IPS-20b (cell line): ENCODE measurements around the gene NID1.
"Not testable (repeated sequence)": the region's sequence is repeated elsewhere in the genome, so short reads cannot be mapped to it uniquely, and the experiment has no call there.

ENCODE experiments used
- H3K27ac ChIP-seq: one replicate; pipeline ENCODE4 v1.5.1; 2013; ENCODE audit warnings: low read length
- H3K27me3 ChIP-seq: 2 replicates; pipeline ENCODE4 v1.6.1; 2013; ENCODE audit warnings: mild to moderate bottlenecking, low read length, inconsistent platforms; ENCODE audit not compliant: insufficient read depth
- H3K36me3 ChIP-seq: 2 replicates; pipeline ENCODE4 v1.6.1; 2013; ENCODE audit warnings: low read depth, mild to moderate bottlenecking, inconsistent platforms, low read length, moderate library complexity; ENCODE audit not compliant: insufficient read depth
- H3K4me1 ChIP-seq: 2 replicates; pipeline ENCODE4 v1.6.1; 2013; ENCODE audit warnings: mild to moderate bottlenecking, control low read depth, inconsistent platforms, low read length, moderate library complexity; ENCODE audit not compliant: insufficient read depth
- H3K4me3 ChIP-seq: 2 replicates; pipeline ENCODE4 v1.5.1; 2013; ENCODE audit warnings: mild to moderate bottlenecking, low read length, inconsistent platforms
- H3K9ac ChIP-seq: 2 replicates; pipeline ENCODE4 v1.6.1; 2013; ENCODE audit warnings: low read depth, mild to moderate bottlenecking, inconsistent platforms, low read length, moderate library complexity
- H3K9me3 ChIP-seq: 2 replicates; pipeline ENCODE4 v1.6.1; 2013; ENCODE audit warnings: mild to moderate bottlenecking, low read depth, low read length, inconsistent platforms; ENCODE audit not compliant: insufficient read depth

NID1 gene

DNA sequence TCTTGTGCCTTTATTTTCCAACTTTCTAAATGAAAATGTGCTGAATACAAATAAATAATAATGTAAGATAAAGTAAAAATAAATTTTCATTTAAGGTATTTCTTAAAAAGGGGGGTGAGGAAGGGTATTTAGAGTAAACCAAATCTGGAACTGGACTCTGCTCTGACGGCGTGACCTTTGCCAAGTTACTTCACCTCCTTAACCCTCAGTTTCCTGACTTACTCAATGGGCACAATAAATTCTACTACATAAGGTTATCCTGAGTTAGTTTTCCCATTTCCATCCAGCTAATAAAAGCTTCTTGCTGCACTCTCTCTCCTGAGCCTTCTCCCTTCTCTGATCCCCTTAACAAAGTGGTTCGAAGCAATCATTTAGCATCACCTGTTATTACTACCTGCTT, 93.9 kb downstream of the NID1 start:
- no peaks in the 10 kb centered on the region for H3K9me3 ChIP-seq
- no peaks in the 10 kb centered on the region for H3K27me3 ChIP-seq
- H3K4me3 ChIP-seq, result no peak overlapping the region
- H3K36me3 ChIP-seq, result no peaks in the 10 kb centered on the region
- no peaks in the 10 kb centered on the region for H3K4me1 ChIP-seq
- no peak overlapping the region for H3K9ac ChIP-seq
- no peak overlapping the region for H3K27ac ChIP-seq

DNA sequence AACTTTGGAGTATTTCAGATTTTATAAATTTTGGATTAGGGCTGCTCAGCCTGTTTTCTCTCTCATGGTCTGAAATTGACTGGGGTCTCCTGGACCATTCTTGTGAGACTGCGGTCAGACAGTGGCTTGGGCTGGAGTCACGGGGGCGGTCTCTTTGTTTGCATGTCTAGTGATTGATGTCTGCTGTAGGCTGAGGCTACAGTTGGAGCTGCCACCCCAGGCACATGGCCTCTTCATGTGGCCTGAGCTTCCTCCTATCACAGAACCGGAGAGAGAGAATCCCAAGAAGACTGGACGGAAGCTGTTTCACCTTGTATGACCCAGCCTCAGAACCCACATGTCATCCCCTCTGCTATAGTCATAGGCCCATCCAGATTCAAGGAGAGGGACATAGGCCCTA, 96.1 kb downstream of the NID1 start:
- Histone ChIP-seq H3K36me3 (no peaks in the 10 kb centered on the region), H3K9me3 (no peaks in the 10 kb centered on the region), H3K27me3 (no peaks in the 10 kb centered on the region), H3K4me1 (no peaks in the 10 kb centered on the region), H3K9ac (no peak overlapping the region), H3K4me3 (no peak overlapping the region), H3K27ac (no peak overlapping the region)

DNA sequence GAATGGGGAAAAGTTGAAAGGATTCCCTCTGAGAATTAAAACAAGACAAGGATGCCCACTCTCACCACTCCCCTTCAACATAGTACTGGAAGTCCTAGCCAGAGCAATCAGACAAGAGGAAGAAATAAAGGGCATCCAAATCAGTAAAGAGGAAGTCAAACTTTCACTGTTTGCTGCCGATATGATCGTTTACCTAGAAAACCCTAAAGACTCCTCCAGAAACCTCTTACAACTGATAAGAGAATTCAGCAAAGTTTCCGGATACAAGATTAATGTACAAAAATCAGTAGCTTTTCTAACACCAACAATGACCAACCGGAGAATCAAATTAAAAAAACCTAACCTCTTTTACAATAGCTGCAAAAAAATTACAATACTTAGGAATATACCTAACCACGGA, 98.8 kb downstream of the NID1 start:
- H3K27me3 ChIP-seq, H3K4me3 ChIP-seq, H3K4me1 ChIP-seq, H3K9me3 ChIP-seq, H3K27ac ChIP-seq, H3K36me3 ChIP-seq, H3K9ac ChIP-seq: not testable (repeated sequence)

DNA sequence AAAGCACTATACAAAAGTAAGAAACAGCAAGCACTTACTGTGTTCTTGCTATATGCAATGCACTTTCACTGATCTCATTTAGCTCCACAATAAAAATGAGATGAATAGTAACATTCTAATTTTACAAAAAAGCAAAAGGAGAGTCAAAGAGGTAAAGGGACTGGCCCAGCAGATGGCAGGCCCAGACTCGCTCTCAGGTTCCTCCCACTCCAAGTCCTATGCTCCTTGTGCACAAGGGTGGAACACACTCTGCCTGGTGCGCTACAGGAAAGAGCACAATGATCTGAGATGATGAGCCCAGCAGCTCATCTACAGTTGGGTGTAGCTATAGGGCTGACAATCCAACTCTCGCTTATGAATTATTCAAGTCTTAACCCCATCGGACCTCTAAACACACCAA, 104.1 kb downstream of the NID1 start:
- Histone ChIP-seq H3K36me3 (no peaks in the 10 kb centered on the region), H3K4me3 (no peak overlapping the region), H3K4me1 (no peaks in the 10 kb centered on the region), H3K27me3 (no peaks in the 10 kb centered on the region), H3K9me3 (no peaks in the 10 kb centered on the region), H3K9ac (no peak overlapping the region), H3K27ac (no peak overlapping the region)

DNA sequence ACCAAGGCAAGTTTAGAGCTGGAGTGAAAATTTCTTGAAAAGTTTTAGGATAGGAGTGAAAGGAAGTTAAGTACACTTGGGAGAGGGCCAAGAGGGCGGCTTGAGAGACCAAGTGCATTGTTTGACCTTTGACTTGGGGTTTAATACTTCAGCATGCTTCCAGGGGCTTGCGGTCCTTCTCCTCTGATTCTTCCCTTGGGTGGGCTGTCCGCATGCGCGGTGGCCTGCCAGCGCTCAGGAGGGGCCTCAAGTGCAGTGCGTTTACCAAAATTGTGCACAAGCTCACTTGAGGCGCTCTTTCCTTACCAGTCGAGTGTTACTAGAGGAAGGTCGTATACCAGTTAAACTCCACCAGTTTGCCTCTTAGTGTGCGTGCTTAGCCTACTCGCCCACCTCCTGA, 106.9 kb downstream of the NID1 start:
- Histone ChIP-seq H3K4me3 (no peak overlapping the region), H3K36me3 (no peaks in the 10 kb centered on the region), H3K9me3 (no peaks in the 10 kb centered on the region), H3K27ac (no peak overlapping the region), H3K9ac (no peak overlapping the region), H3K27me3 (no peaks in the 10 kb centered on the region), H3K4me1 (no peaks in the 10 kb centered on the region)

DNA sequence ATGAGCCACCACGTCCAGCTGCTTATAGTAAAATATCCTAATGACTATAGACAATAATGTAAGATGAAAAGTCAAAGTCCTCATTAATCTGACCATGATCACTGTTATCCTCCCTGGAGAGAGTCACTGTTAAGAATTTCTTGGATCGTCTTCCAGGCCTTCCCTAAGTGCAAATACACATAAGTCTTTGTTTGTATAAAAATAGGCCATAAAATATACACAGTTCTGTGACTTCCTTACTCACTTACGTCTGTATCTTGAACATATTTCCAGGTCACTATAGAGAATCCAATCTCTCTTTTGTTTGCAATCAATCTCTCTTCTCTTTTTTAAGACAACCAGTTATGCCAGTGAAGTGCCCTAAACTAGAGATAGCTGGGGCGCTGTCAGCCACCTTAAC, 109.1 kb downstream of the NID1 start:
- Histone ChIP-seq H3K4me3 (no peak overlapping the region), H3K27me3 (no peaks in the 10 kb centered on the region), H3K27ac (no peak overlapping the region), H3K9me3 (no peaks in the 10 kb centered on the region), H3K36me3 (no peaks in the 10 kb centered on the region), H3K4me1 (no peaks in the 10 kb centered on the region), H3K9ac (no peak overlapping the region)

DNA sequence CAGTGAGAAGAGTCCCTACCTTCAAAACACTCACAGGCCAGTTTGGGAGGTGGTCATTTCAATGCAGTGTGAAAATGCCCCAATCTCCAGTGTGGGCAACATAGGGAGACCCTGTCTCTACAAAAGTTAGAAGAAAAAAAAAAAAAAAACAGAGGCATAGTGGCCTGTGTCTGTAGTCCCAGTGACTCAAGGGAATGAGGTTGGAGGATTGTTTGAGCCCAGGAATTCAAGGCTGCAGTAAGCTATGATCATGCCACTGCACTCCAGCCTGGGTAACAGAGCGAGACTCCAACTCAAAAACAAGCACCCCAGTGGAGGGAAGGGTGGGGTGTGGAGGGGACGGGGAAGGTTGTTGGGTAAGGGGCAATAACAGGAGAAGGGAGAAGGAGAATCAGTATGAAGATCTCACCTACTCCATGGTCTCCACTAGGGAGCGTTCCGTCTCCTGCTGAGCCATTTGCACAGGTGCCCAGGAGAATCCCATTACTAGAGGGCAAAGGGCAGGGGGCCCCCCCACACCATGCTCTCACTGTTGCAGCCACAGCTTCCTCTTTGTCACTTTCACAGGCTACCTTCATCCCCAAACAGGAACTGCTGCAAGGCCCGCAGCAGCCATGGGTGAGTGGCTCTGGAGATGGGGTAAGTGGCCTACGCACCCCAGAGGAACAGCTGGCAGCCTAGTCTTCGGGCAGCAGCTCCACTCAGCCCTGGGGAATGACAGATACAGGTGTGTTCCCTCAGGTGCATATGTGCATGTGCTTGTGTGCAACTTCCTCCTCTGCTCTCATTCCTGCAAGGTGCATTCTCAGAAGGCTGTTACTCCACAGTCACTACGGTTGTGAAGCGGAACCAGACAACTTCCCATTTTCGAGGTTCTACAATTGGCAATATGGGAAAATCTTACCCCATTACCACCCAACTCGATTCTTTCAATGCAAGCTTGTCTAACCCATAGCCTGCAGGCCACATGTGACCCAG, 110.3 kb downstream of the NID1 start:
- no peaks in the 10 kb centered on the region for H3K27me3 ChIP-seq
- no peak overlapping the region for H3K9ac ChIP-seq
- H3K4me1 ChIP-seq, result no peaks in the 10 kb centered on the region
- no peaks in the 10 kb centered on the region for H3K9me3 ChIP-seq
- no peaks in the 10 kb centered on the region for H3K36me3 ChIP-seq
- no peak overlapping the region for H3K27ac ChIP-seq
- H3K4me3 ChIP-seq, result no peak overlapping the region

DNA sequence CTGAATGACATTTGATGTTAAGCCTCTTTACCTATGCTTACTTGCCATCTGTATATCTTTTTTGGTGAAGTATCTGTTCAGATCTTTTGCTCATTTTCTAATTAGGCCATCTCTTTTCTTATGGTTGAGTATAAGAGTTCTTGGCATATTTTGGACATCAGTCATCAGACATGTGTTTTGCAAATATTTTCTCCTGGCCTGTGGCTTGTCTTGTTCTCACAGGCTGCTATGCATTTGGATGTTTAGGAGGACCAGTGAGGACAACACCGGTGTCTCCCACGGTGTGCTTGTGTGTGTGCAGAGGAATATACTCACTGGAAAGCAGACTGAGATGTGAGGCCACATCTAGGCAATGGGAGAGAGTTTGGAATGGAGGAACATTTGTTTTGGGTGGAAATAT, 111.1 kb downstream of the NID1 start:
- Histone ChIP-seq H3K36me3 (no peaks in the 10 kb centered on the region), H3K9me3 (no peaks in the 10 kb centered on the region), H3K4me3 (no peak overlapping the region), H3K9ac (no peak overlapping the region), H3K27me3 (no peaks in the 10 kb centered on the region), H3K27ac (no peak overlapping the region), H3K4me1 (no peaks in the 10 kb centered on the region)

DNA sequence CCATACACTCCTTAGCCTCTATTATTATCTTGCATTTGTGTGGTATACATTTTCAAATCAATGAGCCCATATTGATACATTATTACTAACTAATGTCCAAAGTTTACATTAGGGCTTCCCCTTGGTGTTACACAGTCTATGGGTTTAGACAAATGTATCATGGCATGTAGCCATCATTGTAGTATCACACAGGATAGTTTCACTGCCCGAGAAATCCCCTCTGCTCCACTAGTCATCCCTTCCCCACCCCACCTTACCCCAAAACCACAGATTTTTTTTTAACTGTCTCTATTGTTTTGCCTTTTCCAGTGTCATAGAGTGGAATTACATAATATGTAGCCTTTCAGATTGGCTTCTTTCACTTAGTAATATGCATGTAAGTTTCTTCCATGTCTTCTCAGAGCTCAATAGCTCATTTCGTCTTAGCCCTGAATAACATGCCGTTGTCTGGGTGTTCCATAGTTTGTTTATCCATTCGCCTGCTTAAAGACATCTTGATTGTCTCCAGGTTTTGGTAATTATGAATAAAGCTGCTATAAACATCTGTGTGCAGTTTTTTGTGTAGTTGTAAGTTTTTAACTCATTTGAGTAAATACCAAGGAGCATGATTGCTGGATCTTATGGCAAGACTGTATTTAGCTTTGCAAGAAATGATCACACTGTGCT, 111.8 kb downstream of the NID1 start:
- Histone ChIP-seq H3K4me1 (no peaks in the 10 kb centered on the region), H3K27me3 (no peaks in the 10 kb centered on the region), H3K4me3 (no peak overlapping the region), H3K9ac (no peak overlapping the region), H3K27ac (no peak overlapping the region), H3K9me3 (no peaks in the 10 kb centered on the region), H3K36me3 (no peaks in the 10 kb centered on the region)

DNA sequence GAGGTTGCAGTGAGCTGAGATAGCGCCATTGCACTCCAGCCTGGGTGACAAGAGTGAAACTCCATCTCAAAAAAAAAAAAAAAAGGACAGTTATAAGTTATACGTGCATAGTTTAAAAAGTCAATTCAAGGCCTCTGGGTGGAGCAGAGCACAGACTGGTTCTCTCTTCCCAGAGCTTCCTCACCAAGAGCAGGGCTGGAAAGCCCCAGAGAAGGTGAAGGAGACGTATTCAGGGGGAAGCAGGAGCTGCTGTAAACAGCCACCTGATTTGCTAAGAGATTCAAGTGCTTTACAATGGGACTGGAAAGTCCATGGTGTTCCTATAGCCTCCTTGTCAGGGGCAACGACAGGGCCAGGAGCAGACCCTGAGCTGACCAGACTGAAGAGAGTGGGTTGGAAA, 113.2 kb downstream of the NID1 start:
- H3K9ac ChIP-seq, result no peak overlapping the region

DNA sequence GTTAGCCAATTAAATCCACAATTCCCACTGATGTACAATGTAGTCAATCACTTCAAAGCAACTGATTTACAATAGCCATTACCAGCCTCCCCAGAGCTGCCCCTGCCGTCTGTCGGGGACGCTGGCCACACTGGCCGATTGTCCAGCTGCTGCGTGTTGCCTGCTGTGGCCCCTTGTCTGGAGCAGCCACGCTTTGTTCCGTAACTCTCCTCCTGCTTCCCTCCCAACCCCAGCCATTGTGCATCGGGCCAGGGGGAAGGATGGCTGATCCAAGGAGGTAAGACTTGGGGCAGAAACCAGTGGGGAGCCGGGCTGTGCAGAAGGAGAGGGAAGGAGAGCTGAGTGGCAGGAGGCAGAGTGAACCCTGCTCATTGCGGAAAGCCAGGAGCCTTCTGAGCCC, 114.6 kb downstream of the NID1 start:
- Histone ChIP-seq H3K4me1 (no peaks in the 10 kb centered on the region), H3K9me3 (no peaks in the 10 kb centered on the region), H3K4me3 (no peak overlapping the region), H3K27me3 (no peaks in the 10 kb centered on the region), H3K9ac (no peak overlapping the region), H3K27ac (no peak overlapping the region), H3K36me3 (no peaks in the 10 kb centered on the region)

More for the DNA sequence above, 113.2 kb downstream of the NID1 start:
- no peak overlapping the region for H3K27ac ChIP-seq
- H3K4me1 ChIP-seq, result no peaks in the 10 kb centered on the region
- H3K27me3 ChIP-seq, result no peaks in the 10 kb centered on the region
- no peaks in the 10 kb centered on the region for H3K36me3 ChIP-seq
- no peaks in the 10 kb centered on the region for H3K9me3 ChIP-seq
- no peak overlapping the region for H3K4me3 ChIP-seq
